Transverse colon (tissue), 3 donors: ENCODE data around the gene PRCC.

Experiments used
- POLR2A ChIP-seq: fragments of 450-650 bp; IDR thresholded peaks from one replicate; pipeline ENCODE4 v1.6.1; 2016; ENCODE audit warnings: antibody characterized with exemption, mild to moderate bottlenecking, moderate library complexity
- TF ChIP-seq, protein P1 (sequence below), 5 experiments: fragments of 200-600 bp in 3 of 5; fragments of 450-650 bp in 2 of 5; sonication (generic) in 3 of 5; IDR thresholded peaks; 1 replicate in 2 of 5; 2 replicates in 3 of 5; pipeline ENCODE4 v1.5.1; 2016 to 2017; ENCODE audit warnings: antibody characterized with exemption in 5 of 5, inconsistent platforms in 3 of 5, mild to moderate bottlenecking in 2 of 5, moderate library complexity in 1 of 5

- TF ChIP-seq, protein P1, sequence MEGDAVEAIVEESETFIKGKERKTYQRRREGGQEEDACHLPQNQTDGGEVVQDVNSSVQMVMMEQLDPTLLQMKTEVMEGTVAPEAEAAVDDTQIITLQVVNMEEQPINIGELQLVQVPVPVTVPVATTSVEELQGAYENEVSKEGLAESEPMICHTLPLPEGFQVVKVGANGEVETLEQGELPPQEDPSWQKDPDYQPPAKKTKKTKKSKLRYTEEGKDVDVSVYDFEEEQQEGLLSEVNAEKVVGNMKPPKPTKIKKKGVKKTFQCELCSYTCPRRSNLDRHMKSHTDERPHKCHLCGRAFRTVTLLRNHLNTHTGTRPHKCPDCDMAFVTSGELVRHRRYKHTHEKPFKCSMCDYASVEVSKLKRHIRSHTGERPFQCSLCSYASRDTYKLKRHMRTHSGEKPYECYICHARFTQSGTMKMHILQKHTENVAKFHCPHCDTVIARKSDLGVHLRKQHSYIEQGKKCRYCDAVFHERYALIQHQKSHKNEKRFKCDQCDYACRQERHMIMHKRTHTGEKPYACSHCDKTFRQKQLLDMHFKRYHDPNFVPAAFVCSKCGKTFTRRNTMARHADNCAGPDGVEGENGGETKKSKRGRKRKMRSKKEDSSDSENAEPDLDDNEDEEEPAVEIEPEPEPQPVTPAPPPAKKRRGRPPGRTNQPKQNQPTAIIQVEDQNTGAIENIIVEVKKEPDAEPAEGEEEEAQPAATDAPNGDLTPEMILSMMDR (IDR thresholded peaks at IDR 0.05), result no peak
- no peak for TF ChIP-seq POLR2A
Measured at GRCh38 chr1:156721131-156721530, 46.2 kb upstream of the PRCC start.
